Left ventricle myocardium inferior (tissue), 1 donor: ENCODE data around the gene TBX1. TPM values are rescaled to one million over a fixed set of nuclear protein-coding genes. Genes with fewer than 3 reads are reported as not detected.
A peak's percentile ranks its signal among the peaks of the same experiment; 100 is the strongest.

Experiments used
- DNase-seq: peaks from one replicate; pipeline ENCODE4 v3.0.0-alpha.2; 2020
- H3K27ac ChIP-seq: fragments of 200-600 bp; replicated peaks from 2 replicates; pipeline ENCODE4 v1.8.0; 2021
- H3K27me3 ChIP-seq: fragments of 200-600 bp; 2 replicates; pipeline ENCODE4 v1.8.0; 2021; ENCODE audit warnings: low read depth
- H3K36me3 ChIP-seq: fragments of 200-600 bp; 2 replicates; pipeline ENCODE4 v1.8.0; 2021
- H3K4me1 ChIP-seq: fragments of 200-600 bp; 2 replicates; pipeline ENCODE4 v1.8.0; 2021
- H3K4me3 ChIP-seq: fragments of 200-600 bp; 2 replicates; pipeline ENCODE4 v1.8.0; 2021; ENCODE audit warnings: mild to moderate bottlenecking, moderate library complexity
- H3K9me3 ChIP-seq: fragments of 200-600 bp; replicated peaks from 2 replicates; pipeline ENCODE4 v1.8.0; 2021
- CTCF ChIP-seq: fragments of 200-600 bp; IDR thresholded peaks from 2 replicates; pipeline ENCODE4 v1.8.0; 2021; ENCODE audit warnings: antibody characterized with exemption, mild to moderate bottlenecking, borderline replicate concordance
- intact Hi-C: fragments of 100-400 bp; cut with micrococcal nuclease; formaldehyde crosslinking; loops from one replicate; pipeline ENCODE4 v1.11.0; 2022
- total RNA-seq: library from RNA; stranded (reverse); fragmentation: NEBNext Ultra II Directional; extraction: Animal tissue kit (Norgen Biotek cat#: 25700); gene quantifications from one replicate; pipeline ENCODE4 v1.2.1, GENCODE V29; 2021
- donor health status: DM: no; HTN: yes; CAD: no; lungs with severe emphysema.

Gene TBX1
- total RNA-seq, 1 donor from 2014 or later, result 8.0 TPM

GRCh38 chr22:19744350-19745006 is 16.1 kb upstream of the TBX1 start:
- Histone ChIP-seq H3K9me3 (no peaks in the 10 kb centered on the region), H3K4me3 (no peak overlapping the region), H3K27ac (peak overlapping the region; percentile 79), H3K27me3 (peaks cover 4% of the 10 kb centered on the region), H3K36me3 (no peaks in the 10 kb centered on the region), H3K4me1 (peaks cover 24% of the 10 kb centered on the region)
- TF ChIP-seq CTCF, result no peak
- DNase-seq, result no peak
- intact Hi-C loops, result no loop called here

DNA sequence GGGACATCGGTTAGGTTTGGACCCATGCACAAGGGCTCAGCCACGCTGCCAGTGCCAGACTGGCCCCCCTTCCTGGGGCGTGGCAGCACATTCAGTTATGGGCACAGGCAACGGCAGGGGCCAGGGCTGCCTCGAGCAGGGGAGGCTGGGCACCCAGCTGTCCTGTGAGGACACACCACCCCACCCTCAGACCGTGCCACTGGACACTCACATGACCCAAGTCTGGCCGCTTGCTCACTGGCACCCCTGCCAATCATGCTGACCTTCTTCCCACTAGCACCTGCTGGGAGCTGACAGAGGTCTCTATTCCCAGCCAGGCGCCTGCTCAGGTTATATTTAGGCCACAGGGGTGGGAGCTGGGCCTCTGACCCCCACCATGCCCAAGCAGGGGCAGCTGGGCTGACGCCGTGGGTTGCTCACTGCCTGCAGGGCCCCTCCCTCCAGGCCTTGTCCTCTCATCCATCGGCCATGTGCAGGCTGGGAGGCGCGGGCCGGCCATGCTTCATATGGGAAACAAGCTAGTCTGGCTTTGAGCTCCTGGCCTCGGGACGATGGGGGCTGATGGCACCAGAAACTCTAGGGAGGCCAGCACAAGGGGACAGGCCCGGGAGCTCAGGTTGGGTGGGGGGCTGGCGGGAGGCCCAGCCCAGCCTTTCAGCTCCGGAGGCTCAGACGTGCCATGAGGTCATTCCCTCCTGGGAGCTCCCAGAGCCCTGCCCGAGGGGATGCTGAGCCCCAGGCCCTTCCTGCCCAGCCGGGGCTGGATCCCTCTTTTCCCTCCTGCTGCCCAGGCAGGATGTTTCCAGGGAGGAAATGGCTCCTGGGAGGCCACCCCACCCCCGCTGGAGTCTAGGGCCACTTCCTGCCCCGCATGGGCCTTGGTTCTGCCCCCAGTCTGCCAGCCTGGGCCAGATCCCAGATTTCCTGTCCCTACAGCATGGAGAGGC is 15.2 kb upstream of the TBX1 start:
- TF ChIP-seq CTCF, result no peak
- intact Hi-C loops, result no loop called here
- Histone ChIP-seq H3K4me1 (peaks cover 24% of the 10 kb centered on the region), H3K27ac (peak overlapping the region; percentile 79), H3K4me3 (no peak overlapping the region), H3K27me3 (peaks cover 13% of the 10 kb centered on the region), H3K36me3 (no peaks in the 10 kb centered on the region), H3K9me3 (no peaks in the 10 kb centered on the region)
- DNase-seq, result peak; percentile 79

DNA sequence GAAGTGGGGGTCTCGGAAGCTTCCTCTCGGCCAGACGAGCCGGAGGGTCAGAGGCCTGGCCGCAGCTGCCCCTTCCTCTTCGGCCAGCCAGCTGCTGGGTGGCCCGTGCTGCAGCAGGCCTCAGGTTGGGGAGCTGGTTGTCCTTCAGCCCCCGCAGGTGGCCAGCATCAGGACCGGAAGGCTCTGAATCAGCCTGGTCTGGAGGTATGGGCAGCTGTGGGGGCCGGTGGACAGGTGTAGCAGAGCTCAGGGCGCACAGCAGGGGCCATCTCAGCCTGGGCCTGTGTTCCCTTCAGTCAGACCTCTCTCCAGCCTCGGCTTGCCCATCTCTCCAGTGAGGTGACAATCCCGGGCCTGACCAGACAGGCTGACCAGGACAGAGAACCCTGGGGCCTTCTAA is 13.9 kb upstream of the TBX1 start:
- peaks cover 24% of the 10 kb centered on the region for H3K4me1 ChIP-seq
- no peak overlapping the region for H3K27ac ChIP-seq
- DNase-seq, result no peak
- no peaks in the 10 kb centered on the region for H3K36me3 ChIP-seq
- intact Hi-C loops, result no loop called here
- TF ChIP-seq CTCF, result no peak
- no peak overlapping the region for H3K4me3 ChIP-seq
- no peaks in the 10 kb centered on the region for H3K9me3 ChIP-seq
- peaks cover 25% of the 10 kb centered on the region for H3K27me3 ChIP-seq

DNA sequence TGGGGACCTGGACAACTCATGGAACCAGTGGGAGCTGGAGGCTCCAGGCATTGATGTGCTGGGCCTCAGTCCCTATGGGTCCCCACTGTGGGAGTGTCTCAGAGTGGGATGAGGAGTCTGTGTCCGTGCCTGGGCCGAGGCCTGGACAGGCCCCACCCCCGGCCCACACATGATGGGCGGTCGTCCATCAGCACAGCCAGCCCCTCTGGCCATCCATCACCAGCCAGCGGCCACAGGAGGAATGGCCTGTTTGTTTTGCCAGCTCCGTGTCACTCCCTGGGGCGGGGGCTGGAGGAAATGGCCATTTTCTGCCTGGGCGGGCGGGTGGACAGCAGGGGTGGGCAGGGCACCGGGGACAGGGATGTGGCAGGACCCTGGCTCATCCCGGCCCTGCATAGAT is 13.0 kb upstream of the TBX1 start:
- no peak overlapping the region for H3K4me3 ChIP-seq
- peaks cover 24% of the 10 kb centered on the region for H3K4me1 ChIP-seq
- H3K36me3 ChIP-seq, result no peaks in the 10 kb centered on the region
- peaks cover 33% of the 10 kb centered on the region for H3K27me3 ChIP-seq
- no peak overlapping the region for H3K27ac ChIP-seq
- TF ChIP-seq CTCF, result no peak
- no peaks in the 10 kb centered on the region for H3K9me3 ChIP-seq
- DNase-seq, result no peak
- intact Hi-C loops, result no loop called here

DNA sequence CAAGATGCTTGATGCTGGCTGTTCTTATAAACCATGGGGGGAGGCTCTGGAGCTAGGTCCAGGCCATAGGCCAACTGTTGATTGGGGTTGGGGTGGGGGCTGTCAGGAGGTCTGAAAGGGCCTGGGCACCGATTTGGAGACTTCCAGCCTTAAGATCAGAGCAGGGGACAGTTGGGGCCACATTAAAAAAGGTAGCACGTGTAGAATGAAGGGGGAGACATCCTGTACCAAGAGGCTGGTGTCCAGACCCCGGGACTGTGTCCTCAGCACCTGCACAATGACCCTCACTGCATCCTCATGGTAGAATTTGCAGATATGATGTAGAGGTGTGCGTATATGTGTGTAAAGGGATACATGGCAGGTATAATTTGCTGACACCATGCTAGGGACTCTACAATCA is 12.4 kb upstream of the TBX1 start:
- no peaks in the 10 kb centered on the region for H3K36me3 ChIP-seq
- intact Hi-C loops, result no loop called here
- no peak overlapping the region for H3K27ac ChIP-seq
- no peak for TF ChIP-seq CTCF
- DNase-seq, result no peak
- H3K27me3 ChIP-seq, result peaks cover 39% of the 10 kb centered on the region
- no peak overlapping the region for H3K4me3 ChIP-seq
- peaks cover 24% of the 10 kb centered on the region for H3K4me1 ChIP-seq
- H3K9me3 ChIP-seq, result no peaks in the 10 kb centered on the region
